ENCODE data around the gene FURIN. TPM values are rescaled to one million over a fixed set of nuclear protein-coding genes. Genes with fewer than 3 reads are reported as not detected.
"Not testable (repeated sequence)": the region's sequence is repeated elsewhere in the genome, so short reads cannot be mapped to it uniquely, and the experiment has no call there.

FURIN gene
- total RNA-seq, 1 donor from 2014 or later = 97.7 TPM

DNA sequence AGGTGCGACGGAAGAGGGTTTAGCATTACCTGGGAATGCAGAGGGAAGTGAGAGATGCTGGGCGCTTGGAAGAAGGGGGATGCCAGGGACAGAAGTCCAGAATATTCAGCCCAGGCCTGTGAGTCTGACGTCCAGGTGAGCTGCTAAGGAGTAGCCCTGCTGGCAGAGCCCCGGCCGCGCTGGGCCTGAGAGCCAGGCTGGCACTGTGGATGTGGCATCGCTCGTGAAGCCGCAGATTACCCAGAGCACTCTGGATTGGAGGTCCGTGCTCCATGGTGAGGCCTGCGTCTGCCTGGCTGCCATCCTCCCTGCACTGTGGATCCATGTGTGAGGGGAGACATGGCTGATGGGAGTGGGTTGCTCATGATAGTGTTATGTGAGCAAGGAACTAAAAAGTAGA lies 49.2 kb downstream of the FURIN start:
- Mint-ChIP-seq H3K4me3 (no peak overlapping the region), H3K36me3 (peaks cover 43% of the 10 kb centered on the region), H3K27ac (no peak overlapping the region), H3K4me1 (no peaks in the 10 kb centered on the region), H3K9me3 (no peaks in the 10 kb centered on the region), H3K27me3 (ENCODE audit: low read depth) (no peaks in the 10 kb centered on the region)
- DNase-seq (ENCODE audit: low spot score in 2 of 2, unreplicated experiment in 2 of 2) = no peak
- TF ChIP-seq CTCF (IDR thresholded peaks at IDR 0.05; ENCODE audit: unreplicated experiment) = no peak

- peaks cover 39% of the 10 kb centered on the region for H3K36me3 Mint-ChIP-seq
- no peak for TF ChIP-seq CTCF (IDR thresholded peaks at IDR 0.05; ENCODE audit: unreplicated experiment)
- no peak overlapping the region for H3K4me3 Mint-ChIP-seq
- no peaks in the 10 kb centered on the region for H3K4me1 Mint-ChIP-seq
- no peaks in the 10 kb centered on the region for H3K9me3 Mint-ChIP-seq
- H3K27me3 Mint-ChIP-seq (ENCODE audit: low read depth) = no peaks in the 10 kb centered on the region
- H3K27ac Mint-ChIP-seq = no peak overlapping the region
- no peak for DNase-seq (ENCODE audit: low spot score in 2 of 2, unreplicated experiment in 2 of 2)
Observed at GRCh38 chr15:90918034-90918788, 49.8 kb downstream of the FURIN start.

GRCh38 chr15:90918835-90919234 lies 50.4 kb downstream of the FURIN start:
- DNase-seq (ENCODE audit: low spot score in 2 of 2, unreplicated experiment in 2 of 2) = no peak
- no peak for TF ChIP-seq CTCF (IDR thresholded peaks at IDR 0.05; ENCODE audit: unreplicated experiment)
- Mint-ChIP-seq H3K27ac (no peak overlapping the region), H3K4me3 (no peak overlapping the region), H3K27me3 (ENCODE audit: low read depth) (no peaks in the 10 kb centered on the region), H3K9me3 (no peaks in the 10 kb centered on the region), H3K36me3 (peaks cover 36% of the 10 kb centered on the region), H3K4me1 (no peaks in the 10 kb centered on the region)

- Mint-ChIP-seq H3K36me3 (peaks cover 24% of the 10 kb centered on the region), H3K4me3 (no peak overlapping the region), H3K9me3 (no peaks in the 10 kb centered on the region), H3K4me1 (no peaks in the 10 kb centered on the region), H3K27ac (no peak overlapping the region), H3K27me3 (ENCODE audit: low read depth) (no peaks in the 10 kb centered on the region)
- DNase-seq (ENCODE audit: low spot score in 2 of 2, unreplicated experiment in 2 of 2) = no peak
- no peak for TF ChIP-seq CTCF (IDR thresholded peaks at IDR 0.05; ENCODE audit: unreplicated experiment)
Observed at GRCh38 chr15:90921887-90922286, 53.5 kb downstream of the FURIN start.

DNA sequence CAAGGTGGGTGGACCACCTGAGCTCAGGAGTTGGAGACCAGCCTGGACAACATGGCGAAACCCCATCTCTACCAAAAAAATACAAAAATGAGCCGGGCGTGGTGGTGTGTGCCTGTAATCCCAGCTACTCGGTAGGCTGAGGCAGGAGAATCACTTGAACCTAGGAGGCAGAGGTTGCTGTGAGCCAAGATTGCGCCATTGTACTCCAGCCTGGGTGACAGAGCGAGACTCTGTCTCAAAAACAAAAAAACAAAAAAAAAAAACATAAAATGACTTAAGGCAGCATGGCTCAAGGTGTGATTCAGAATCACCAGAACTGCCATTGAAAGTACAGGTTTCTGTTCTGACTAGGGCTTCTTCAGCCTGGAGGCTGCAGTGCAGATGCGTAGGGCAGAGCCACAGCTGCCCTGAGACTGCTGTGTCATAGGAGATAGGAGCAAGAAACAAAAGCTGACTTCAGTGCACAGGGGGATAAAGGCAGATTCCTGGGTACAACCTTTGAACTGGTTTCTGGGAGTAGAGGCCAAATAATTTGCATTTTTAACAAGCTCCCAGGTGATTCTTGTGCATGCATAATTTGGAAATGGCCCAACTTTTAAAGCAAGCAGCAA lies 54.4 kb downstream of the FURIN start:
- DNase-seq (ENCODE audit: low spot score in 2 of 2, unreplicated experiment in 2 of 2); H3K27me3 Mint-ChIP-seq (ENCODE audit: low read depth); H3K9me3 Mint-ChIP-seq; H3K4me3 Mint-ChIP-seq; H3K27ac Mint-ChIP-seq; H3K4me1 Mint-ChIP-seq: not testable (repeated sequence)
- H3K36me3 Mint-ChIP-seq = peaks cover 19% of the 10 kb centered on the region

GRCh38 chr15:90924375-90924774 lies 56.0 kb downstream of the FURIN start:
- no peak overlapping the region for H3K4me3 Mint-ChIP-seq
- no peaks in the 10 kb centered on the region for H3K4me1 Mint-ChIP-seq
- no peak overlapping the region for H3K27ac Mint-ChIP-seq
- no peak for DNase-seq (ENCODE audit: low spot score in 2 of 2, unreplicated experiment in 2 of 2)
- H3K27me3 Mint-ChIP-seq (ENCODE audit: low read depth) = no peaks in the 10 kb centered on the region
- H3K36me3 Mint-ChIP-seq = peaks cover 13% of the 10 kb centered on the region
- H3K9me3 Mint-ChIP-seq = no peaks in the 10 kb centered on the region
- no peak for TF ChIP-seq CTCF (IDR thresholded peaks at IDR 0.05; ENCODE audit: unreplicated experiment)

GRCh38 chr15:90926766-90927165 lies 58.4 kb downstream of the FURIN start:
- H3K36me3 Mint-ChIP-seq; DNase-seq (ENCODE audit: low spot score in 2 of 2, unreplicated experiment in 2 of 2): not testable (repeated sequence)

DNA sequence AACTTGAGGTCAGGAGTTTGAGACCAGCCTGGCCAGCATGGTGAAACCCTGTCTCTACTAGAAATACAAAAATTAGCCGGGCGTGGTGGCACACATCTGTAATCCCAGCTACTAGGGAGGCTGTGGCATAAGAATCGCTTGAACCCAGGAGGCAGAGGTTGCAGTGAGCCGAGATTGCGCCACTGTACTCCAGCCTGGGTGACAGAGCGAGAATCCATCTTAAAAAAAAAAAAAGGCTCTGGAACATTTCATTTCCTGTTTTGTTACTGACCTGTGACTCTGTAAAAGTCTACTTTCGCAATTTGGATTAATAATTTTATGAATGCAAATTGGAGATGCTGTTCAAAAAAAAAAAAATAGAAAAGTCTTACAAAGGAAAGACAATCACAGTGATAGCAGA lies 59.7 kb downstream of the FURIN start:
- not testable (repeated sequence) for DNase-seq (ENCODE audit: low spot score in 2 of 2, unreplicated experiment in 2 of 2); H3K27me3 Mint-ChIP-seq (ENCODE audit: low read depth); H3K4me1 Mint-ChIP-seq; H3K36me3 Mint-ChIP-seq; H3K27ac Mint-ChIP-seq; H3K4me3 Mint-ChIP-seq; H3K9me3 Mint-ChIP-seq

More at GRCh38 chr15:90926766-90927165, 58.4 kb downstream of the FURIN start:
- not testable (repeated sequence) for H3K9me3 Mint-ChIP-seq; H3K4me1 Mint-ChIP-seq; H3K27ac Mint-ChIP-seq; H3K27me3 Mint-ChIP-seq (ENCODE audit: low read depth); H3K4me3 Mint-ChIP-seq

Measured in mesothelial cell of epicardium (in vitro differentiated cells).